Measurements from ENCODE around the gene MRPS18A. TPM values are rescaled to one million over a fixed set of nuclear protein-coding genes. Genes with fewer than 3 reads are reported as not detected.
"Not testable (repeated sequence)": the region's sequence is repeated elsewhere in the genome, so short reads cannot be mapped to it uniquely, and the experiment has no call there.

MRPS18A gene
- total and polyA plus RNA-seq, 2 donors (not counting 1 experiment from before 2014, with no cell fraction given), result 39.6 to 46.3 TPM

GRCh38 chr6:43666196-43666920 lies 21.2 kb downstream of the MRPS18A start:
- Histone ChIP-seq H3K4me3 (ENCODE audit: control extremely low read depth in 1 of 5, extremely low read depth in 1 of 5, insufficient read depth in 1 of 5, low read depth in 2 of 5, low read length in 4 of 5) (no peak overlapping the region), H3K27ac (ENCODE audit: low read length in 2 of 2) (no peak overlapping the region), H3K9me3 (ENCODE audit: control extremely low read depth in 1 of 3, control insufficient read depth in 2 of 3, insufficient read depth in 1 of 3, low read length in 2 of 3) (no peaks in the 10 kb centered on the region), H3K4me2 (replicated peaks; ENCODE audit: low read depth, low read length, poor library complexity, severe bottlenecking) (no peak overlapping the region), H3K79me2 (ENCODE audit: control insufficient read depth, insufficient read depth, low read length) (no peaks in the 10 kb centered on the region), H3K27me3 (replicated peaks in 1 of 4; ENCODE audit: control extremely low read depth in 1 of 4, control insufficient read depth in 3 of 4, insufficient read depth in 4 of 4, low read length in 3 of 4) (no peaks in the 10 kb centered on the region), H2AFZ (ENCODE audit: insufficient read depth, low read depth, low read length, poor library complexity, severe bottlenecking) (no peak overlapping the region), H3K4me1 (ENCODE audit: control insufficient read depth in 2 of 2, insufficient read depth in 2 of 2, low read length in 2 of 2) (peaks cover 13 to 15% of the 10 kb centered on the region in 2 donors), H4K20me1 (ENCODE audit: control insufficient read depth, insufficient read depth, low read length, poor library complexity, severe bottlenecking) (no peaks in the 10 kb centered on the region), H3K9ac (ENCODE audit: low read length) (no peak overlapping the region), H3K36me3 (replicated peaks in 1 of 2; ENCODE audit: control extremely low read depth in 1 of 2, control insufficient read depth in 1 of 2, extremely low read depth in 1 of 2, insufficient read depth in 2 of 2, low read length in 1 of 2) (peaks cover 0 to 10% of the 10 kb centered on the region in 2 experiments)
- Mint-ChIP-seq H3K27ac (no peak overlapping the region), H3K27me3 (no peaks in the 10 kb centered on the region), H3K4me3 (no peak overlapping the region), H3K4me1 (peaks cover 19% of the 10 kb centered on the region), H3K9me3 (ENCODE audit: insufficient read depth) (no peaks in the 10 kb centered on the region)
- ChIA-PET CTCF (interaction anchor here (0.6 to 7.9 kb wide), 24 partner anchors 11 to 446 kb away, joined by 3 to 102 read pairs (median 6); partner anchors contain the start of genes GTPBP2 and VEGFA), POLR2A (interaction anchor here (1.2 kb wide), 1 partner anchor 36 kb away, joined by 3 read pairs; no protein-coding TSS in a partner anchor)
- no peak for TF ChIP-seq CTCF (IDR thresholded peaks at IDR 0.05)
- TF ChIP-seq EZH2 (IDR thresholded peaks at IDR 0.05; ENCODE audit: borderline replicate concordance, insufficient read depth, low read depth, low read length, poor library complexity, severe bottlenecking), result no peak
- WGBS (ENCODE audit: insufficient coverage), result 85% methylated on average over 10 of the region's 13 CpGs
- intact Hi-C loops (cut with micrococcal nuclease), result loop anchor here (2.0 to 5.0 kb wide), 3 partner anchors 39 to 104 kb away; partner anchors contain the start of genes GTPBP2 and VEGFA
- ATAC-seq (ENCODE audit: low read depth) (no peak), DNase-seq (no peak)

- H3K4me1 Mint-ChIP-seq, result peaks cover 19% of the 10 kb centered on the region
- H3K9me3 Mint-ChIP-seq (ENCODE audit: insufficient read depth), result no peaks in the 10 kb centered on the region
- H3K27me3 ChIP-seq (replicated peaks in 1 of 4; ENCODE audit: control extremely low read depth in 1 of 4, control insufficient read depth in 3 of 4, insufficient read depth in 4 of 4, low read length in 3 of 4), result no peaks in the 10 kb centered on the region
- peaks cover 5% of the 10 kb centered on the region for H3K27me3 Mint-ChIP-seq
- TF ChIP-seq EZH2 (IDR thresholded peaks at IDR 0.05; ENCODE audit: borderline replicate concordance, insufficient read depth, low read depth, low read length, poor library complexity, severe bottlenecking) (no peak), CTCF (IDR thresholded peaks at IDR 0.05) (no peak)
- WGBS (ENCODE audit: insufficient coverage), result 100% methylated on average over 1 of the region's 1 CpG
- ChIA-PET POLR2A (no interaction called here), CTCF (interaction anchor here (0.9 to 7.9 kb wide), 10 partner anchors 18 to 414 kb away, joined by 3 to 102 read pairs (median 10); partner anchors contain the start of genes GTPBP2 and VEGFA)
- no peaks in the 10 kb centered on the region for H3K79me2 ChIP-seq (ENCODE audit: control insufficient read depth, insufficient read depth, low read length)
- H3K4me1 ChIP-seq (ENCODE audit: control insufficient read depth in 2 of 2, insufficient read depth in 2 of 2, low read length in 2 of 2), result peaks cover 13 to 15% of the 10 kb centered on the region in 2 donors
- intact Hi-C loops (cut with micrococcal nuclease), result loop anchor here (5.0 kb wide), 2 partner anchors 38 to 57 kb away; partner anchors contain the start of gene GTPBP2
- H3K9me3 ChIP-seq (ENCODE audit: control extremely low read depth in 1 of 3, control insufficient read depth in 2 of 3, insufficient read depth in 1 of 3, low read length in 2 of 3), result no peaks in the 10 kb centered on the region
- H3K27ac Mint-ChIP-seq, result no peak overlapping the region
- H3K27ac ChIP-seq (ENCODE audit: low read length in 2 of 2), result no peak overlapping the region
- H3K36me3 ChIP-seq (replicated peaks in 1 of 2; ENCODE audit: control extremely low read depth in 1 of 2, control insufficient read depth in 1 of 2, extremely low read depth in 1 of 2, insufficient read depth in 2 of 2, low read length in 1 of 2), result no peaks in the 10 kb centered on the region
- no peak overlapping the region for H3K4me2 ChIP-seq (replicated peaks; ENCODE audit: low read depth, low read length, poor library complexity, severe bottlenecking)
- ATAC-seq (ENCODE audit: low read depth), result no peak
- H3K4me3 ChIP-seq (ENCODE audit: control extremely low read depth in 1 of 5, extremely low read depth in 1 of 5, insufficient read depth in 1 of 5, low read depth in 2 of 5, low read length in 4 of 5), result no peak overlapping the region
- H3K9ac ChIP-seq (ENCODE audit: low read length), result no peak overlapping the region
- no peak for DNase-seq
- no peak overlapping the region for H2AFZ ChIP-seq (ENCODE audit: insufficient read depth, low read depth, low read length, poor library complexity, severe bottlenecking)
- H4K20me1 ChIP-seq (ENCODE audit: control insufficient read depth, insufficient read depth, low read length, poor library complexity, severe bottlenecking), result no peaks in the 10 kb centered on the region
- H3K4me3 Mint-ChIP-seq, result no peak overlapping the region
These were observed 22.2 kb downstream of the MRPS18A start for GRCh38 chr6:43665376-43665775.

GRCh38 chr6:43662948-43663347 lies 24.6 kb downstream of the MRPS18A start:
- H4K20me1 ChIP-seq (ENCODE audit: control insufficient read depth, insufficient read depth, low read length, poor library complexity, severe bottlenecking); H3K27me3 ChIP-seq (replicated peaks in 1 of 4; ENCODE audit: control extremely low read depth in 1 of 4, control insufficient read depth in 3 of 4, insufficient read depth in 4 of 4, low read length in 3 of 4); intact Hi-C loops (cut with micrococcal nuclease); H3K9ac ChIP-seq (ENCODE audit: low read length); H3K4me3 ChIP-seq (ENCODE audit: control extremely low read depth in 1 of 5, extremely low read depth in 1 of 5, insufficient read depth in 1 of 5, low read depth in 2 of 5, low read length in 4 of 5); H3K4me2 ChIP-seq (replicated peaks; ENCODE audit: low read depth, low read length, poor library complexity, severe bottlenecking); H2AFZ ChIP-seq (ENCODE audit: insufficient read depth, low read depth, low read length, poor library complexity, severe bottlenecking); H3K36me3 ChIP-seq (replicated peaks in 1 of 2; ENCODE audit: control extremely low read depth in 1 of 2, control insufficient read depth in 1 of 2, extremely low read depth in 1 of 2, insufficient read depth in 2 of 2, low read length in 1 of 2); H3K27me3 Mint-ChIP-seq; H3K27ac Mint-ChIP-seq; ATAC-seq (ENCODE audit: low read depth); H3K9me3 ChIP-seq (ENCODE audit: control extremely low read depth in 1 of 3, control insufficient read depth in 2 of 3, insufficient read depth in 1 of 3, low read length in 2 of 3); POLR2A ChIA-PET; H3K27ac ChIP-seq (ENCODE audit: low read length in 2 of 2); H3K79me2 ChIP-seq (ENCODE audit: control insufficient read depth, insufficient read depth, low read length); DNase-seq; H3K4me3 Mint-ChIP-seq; H3K9me3 Mint-ChIP-seq (ENCODE audit: insufficient read depth): not testable (repeated sequence)
- no CpG with 5 or more reads among the region's 5 CpGs for WGBS (ENCODE audit: insufficient coverage)
- H3K4me1 Mint-ChIP-seq, result peaks cover 11% of the 10 kb centered on the region
- H3K4me1 ChIP-seq (ENCODE audit: control insufficient read depth in 2 of 2, insufficient read depth in 2 of 2, low read length in 2 of 2), result peaks cover 10 to 11% of the 10 kb centered on the region in 2 donors
- CTCF ChIA-PET, result interaction anchor here (1.1 to 1.3 kb wide), 2 partner anchors 61 to 422 kb away, joined by 3 read pairs; no protein-coding TSS in a partner anchor

Data from B cell (primary cell).